T-helper 2 cell treated with Interferon-gamma antibody and Interleukin-4, amounts not matched to agents 100 ng/mL and 5 ng/mL, for 36 hours (primary cell): ENCODE data around the gene CSF3R. TPM values are rescaled to one million over a fixed set of nuclear protein-coding genes. Genes with fewer than 3 reads are reported as not detected.
"Not testable (repeated sequence)": the region's sequence is repeated elsewhere in the genome, so short reads cannot be mapped to it uniquely, and the experiment has no call there.

ENCODE experiments used
- intact Hi-C: fragments of 100-400 bp; cut with micrococcal nuclease; formaldehyde crosslinking; loops from one replicate; pipeline ENCODE4 v1.15.1; 2023
- total RNA-seq: library from RNA; stranded (reverse); gene quantifications from 2 replicates; pipeline ENCODE4 v1.2.3, GENCODE V29; 2022

Gene CSF3R
- total RNA-seq, 1 donor from 2014 or later, result 1.2 TPM

- intact Hi-C loops, result no loop called here
Observed at GRCh38 chr1:36484099-36484498, 1.4 kb upstream of the CSF3R start.

- intact Hi-C loops, result no loop called here
Observed at GRCh38 chr1:36481771-36482723, 666 bp downstream of the CSF3R start.

GRCh38 chr1:36481091-36481490 lies 1.6 kb downstream of the CSF3R start:
- intact Hi-C loops, result no loop called here

- intact Hi-C loops, result no loop called here
Observed at GRCh38 chr1:36480161-36480560, 2.6 kb downstream of the CSF3R start.

GRCh38 chr1:36479505-36480051 lies 3.1 kb downstream of the CSF3R start:
- intact Hi-C loops, result no loop called here

- intact Hi-C loops, result not testable (repeated sequence)
Observed at GRCh38 chr1:36477615-36478014, 5.1 kb downstream of the CSF3R start.

- intact Hi-C loops, result no loop called here
Observed at GRCh38 chr1:36476945-36477344, 5.8 kb downstream of the CSF3R start.

GRCh38 chr1:36475910-36476604 lies 6.7 kb downstream of the CSF3R start:
- intact Hi-C loops, result no loop called here

- intact Hi-C loops, result no loop called here
Observed at GRCh38 chr1:36475341-36475740, 7.4 kb downstream of the CSF3R start.

- intact Hi-C loops, result no loop called here
Observed at GRCh38 chr1:36472656-36473055, 10.1 kb downstream of the CSF3R start.

- intact Hi-C loops, result no loop called here
Observed at GRCh38 chr1:36471830-36472641, 10.7 kb downstream of the CSF3R start.

- intact Hi-C loops, result no loop called here
Observed at GRCh38 chr1:36469163-36469562, 13.6 kb downstream of the CSF3R start.

GRCh38 chr1:36467700-36468455 lies 14.8 kb downstream of the CSF3R start:
- intact Hi-C loops, result no loop called here

GRCh38 chr1:36467027-36467410 lies 15.7 kb downstream of the CSF3R start:
- intact Hi-C loops, result no loop called here

GRCh38 chr1:36466370-36467026 lies 16.2 kb downstream of the CSF3R start:
- intact Hi-C loops, result no loop called here

GRCh38 chr1:36465731-36466369 lies 16.9 kb downstream of the CSF3R start:
- intact Hi-C loops, result loop anchor here (2.0 kb wide), 1 partner anchor 79 kb away; no protein-coding TSS in a partner anchor

GRCh38 chr1:36464605-36465393 lies 17.9 kb downstream of the CSF3R start:
- intact Hi-C loops, result loop anchor here (1.0 to 5.0 kb wide), 3 partner anchors 14 to 1228 kb away; partner anchors contain the start of genes CDCA8 and OSCP1

- intact Hi-C loops, result loop anchor here (1.0 to 5.0 kb wide), 3 partner anchors 14 to 1228 kb away; partner anchors contain the start of genes CDCA8 and OSCP1
Observed at GRCh38 chr1:36463803-36464604, 18.7 kb downstream of the CSF3R start, which contains the start of gene MRPS15. TSS of gene MRPS15 (minus strand) at chr1:36464384. CDS start at chr1:36464275, 109 bp downstream.
